Ishikawa (cell line): ENCODE measurements around the gene HYAL2.

Experiments
- REST ChIP-seq: IDR thresholded peaks from 2 replicates; pipeline ENCODE4 v1.6.1; 2012; ENCODE audit warnings: low read depth, mild to moderate bottlenecking
- YY1 ChIP-seq: IDR thresholded peaks from 2 replicates; pipeline ENCODE4 v1.6.1; 2012; ENCODE audit warnings: low read depth
- ZBTB7A ChIP-seq: IDR thresholded peaks from 2 replicates; pipeline ENCODE4 v1.6.1; 2012; ENCODE audit warnings: low read depth

GRCh38 chr3:50352781-50353180 lies 30.2 kb upstream of the HYAL2 start:
- no peak for TF ChIP-seq REST
- no peak for TF ChIP-seq YY1
- TF ChIP-seq ZBTB7A: no peak
